Transverse colon (tissue), 4 donors: ENCODE data around the gene GLA. TPM values are rescaled to one million over a fixed set of nuclear protein-coding genes. Genes with fewer than 3 reads are reported as not detected.

Experiments
- DNase-seq: peaks from one replicate; pipeline ENCODE4 v3.0.0-alpha.2; 2019
- H3K27ac ChIP-seq, 4 donors: fragments of 200-600 bp; sonication (generic); 2 replicates each; pipeline ENCODE4 v1.5.1; 2016 to 2018; ENCODE audit warnings: inconsistent platforms in 4 of 4
- H3K27me3 ChIP-seq: fragments of 200-600 bp; sonication (generic); 2 replicates; pipeline ENCODE4 v1.5.1; 2017; ENCODE audit warnings: inconsistent platforms
- H3K36me3 ChIP-seq, 4 donors: fragments of 200-600 bp; sonication (generic); 2 replicates each; pipeline ENCODE4 v1.5.1; 2017 to 2019; ENCODE audit warnings: inconsistent platforms in 4 of 4
- H3K4me1 ChIP-seq, 4 donors: fragments of 200-600 bp; sonication (generic); 2 replicates each; pipeline ENCODE4 v1.5.1; 2017 to 2020; ENCODE audit warnings: inconsistent platforms in 4 of 4
- H3K4me3 ChIP-seq, 4 donors: fragments of 200-600 bp; sonication (generic); 1 replicate in 1 of 4; 2 replicates in 3 of 4; pipeline versions ENCODE4 v1.5.1 to v1.6.1; 2017 to 2019; ENCODE audit warnings: inconsistent platforms in 4 of 4
- H3K9me3 ChIP-seq, 2 donors: fragments of 200-600 bp; sonication (generic); 2 replicates each; pipeline ENCODE4 v1.5.1; 2017 to 2019; ENCODE audit warnings: inconsistent platforms in 2 of 2
- EP300 ChIP-seq: sonication (generic); formaldehyde crosslinking; IDR thresholded peaks from one replicate; pipeline ENCODE4 v1.6.1; 2017; ENCODE audit warnings: antibody characterized with exemption, low read depth
- POLR2A ChIP-seq: fragments of 450-650 bp; IDR thresholded peaks from one replicate; pipeline ENCODE4 v1.6.1; 2016; ENCODE audit warnings: antibody characterized with exemption, mild to moderate bottlenecking, moderate library complexity
- POLR2AphosphoS5 ChIP-seq, 3 donors: sonication (generic); formaldehyde crosslinking; IDR thresholded peaks; one replicate each; pipeline ENCODE4 v1.6.1; 2016; ENCODE audit warnings: antibody characterized with exemption in 3 of 3
- WGBS, 2 donors: methylation state at CpG; one replicate each; pipeline ENCODE4 v1.1.5; 2018; ENCODE audit warnings: low coverage in 1 of 2; 5-methylcytosine and 5-hydroxymethylcytosine counted together
- in situ Hi-C, 4 donors: fragments of 200-750 bp; cut with MboI; loops; one replicate each; pipeline versions ENCODE4 v1.15.0 to v1.15.1; 2017; ENCODE audit warnings: low sequenced_read_pairs in 3 of 4, low pct_ligation_motif_present in 1 of 4, low pct_unique_long_range_greater_than_20kb in 1 of 4
- intact Hi-C: fragments of 100-400 bp; cut with DNase I; formaldehyde crosslinking; loops from one replicate; pipeline ENCODE4 v1.15.1; 2023; ENCODE audit warnings: low total_unique reads
- total RNA-seq, 4 donors: library from RNA; depleted of rRNA; stranded (reverse); fragments of >200 nt; gene quantifications; one replicate each; pipeline ENCODE4 v1.1.0, GENCODE V29; 2016
- TF ChIP-seq, protein P1 (sequence below), 5 experiments: fragments of 200-600 bp in 3 of 5; fragments of 450-650 bp in 2 of 5; sonication (generic) in 3 of 5; IDR thresholded peaks; 1 replicate in 2 of 5; 2 replicates in 3 of 5; pipeline ENCODE4 v1.5.1; 2016 to 2017; ENCODE audit warnings: antibody characterized with exemption in 5 of 5, inconsistent platforms in 3 of 5, mild to moderate bottlenecking in 2 of 5, moderate library complexity in 1 of 5

Gene GLA
- total RNA-seq, 4 donors from 2014 or later = 1.4 to 20.8 (median 13.5) TPM

DNA sequence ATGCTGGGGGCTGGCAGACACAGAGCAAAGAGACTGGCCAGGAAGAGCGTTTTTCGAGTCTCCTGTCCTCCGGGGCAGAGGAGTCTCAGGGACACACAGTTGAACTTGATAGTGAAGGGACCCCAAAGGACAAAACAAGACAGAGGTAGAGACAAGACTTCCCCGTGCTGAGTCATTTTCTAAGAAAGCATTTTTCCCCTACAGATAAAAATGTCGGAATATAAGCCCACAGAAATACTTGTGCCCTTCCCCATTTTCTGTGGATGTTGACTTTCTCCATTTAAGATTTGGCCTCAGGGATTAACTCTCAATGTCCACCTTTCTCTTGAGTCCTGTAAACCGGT lies 21.2 kb downstream of the GLA start:
- intact Hi-C loops (no loop called here), in situ Hi-C loops (no loop called here)
- H3K4me3 ChIP-seq = no peak overlapping the region
- no peaks in the 10 kb centered on the region for H3K9me3 ChIP-seq
- TF ChIP-seq POLR2A (no peak), POLR2AphosphoS5 (IDR thresholded peaks at IDR 0.05) (no peak), EP300 (no peak)
- TF ChIP-seq, protein P1, sequence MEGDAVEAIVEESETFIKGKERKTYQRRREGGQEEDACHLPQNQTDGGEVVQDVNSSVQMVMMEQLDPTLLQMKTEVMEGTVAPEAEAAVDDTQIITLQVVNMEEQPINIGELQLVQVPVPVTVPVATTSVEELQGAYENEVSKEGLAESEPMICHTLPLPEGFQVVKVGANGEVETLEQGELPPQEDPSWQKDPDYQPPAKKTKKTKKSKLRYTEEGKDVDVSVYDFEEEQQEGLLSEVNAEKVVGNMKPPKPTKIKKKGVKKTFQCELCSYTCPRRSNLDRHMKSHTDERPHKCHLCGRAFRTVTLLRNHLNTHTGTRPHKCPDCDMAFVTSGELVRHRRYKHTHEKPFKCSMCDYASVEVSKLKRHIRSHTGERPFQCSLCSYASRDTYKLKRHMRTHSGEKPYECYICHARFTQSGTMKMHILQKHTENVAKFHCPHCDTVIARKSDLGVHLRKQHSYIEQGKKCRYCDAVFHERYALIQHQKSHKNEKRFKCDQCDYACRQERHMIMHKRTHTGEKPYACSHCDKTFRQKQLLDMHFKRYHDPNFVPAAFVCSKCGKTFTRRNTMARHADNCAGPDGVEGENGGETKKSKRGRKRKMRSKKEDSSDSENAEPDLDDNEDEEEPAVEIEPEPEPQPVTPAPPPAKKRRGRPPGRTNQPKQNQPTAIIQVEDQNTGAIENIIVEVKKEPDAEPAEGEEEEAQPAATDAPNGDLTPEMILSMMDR (IDR thresholded peaks at IDR 0.05) = no peak
- no peak for DNase-seq
- 74 to 87% methylated on average over 5 to 6 of the region's 6 CpGs for WGBS, 2 donors
- H3K27me3 ChIP-seq = no peaks in the 10 kb centered on the region
- H3K4me1 ChIP-seq = no peaks in the 10 kb centered on the region
- H3K27ac ChIP-seq = peak overlapping the region in 1 of 4 donors; percentile 41
- H3K36me3 ChIP-seq = no peaks in the 10 kb centered on the region

DNA sequence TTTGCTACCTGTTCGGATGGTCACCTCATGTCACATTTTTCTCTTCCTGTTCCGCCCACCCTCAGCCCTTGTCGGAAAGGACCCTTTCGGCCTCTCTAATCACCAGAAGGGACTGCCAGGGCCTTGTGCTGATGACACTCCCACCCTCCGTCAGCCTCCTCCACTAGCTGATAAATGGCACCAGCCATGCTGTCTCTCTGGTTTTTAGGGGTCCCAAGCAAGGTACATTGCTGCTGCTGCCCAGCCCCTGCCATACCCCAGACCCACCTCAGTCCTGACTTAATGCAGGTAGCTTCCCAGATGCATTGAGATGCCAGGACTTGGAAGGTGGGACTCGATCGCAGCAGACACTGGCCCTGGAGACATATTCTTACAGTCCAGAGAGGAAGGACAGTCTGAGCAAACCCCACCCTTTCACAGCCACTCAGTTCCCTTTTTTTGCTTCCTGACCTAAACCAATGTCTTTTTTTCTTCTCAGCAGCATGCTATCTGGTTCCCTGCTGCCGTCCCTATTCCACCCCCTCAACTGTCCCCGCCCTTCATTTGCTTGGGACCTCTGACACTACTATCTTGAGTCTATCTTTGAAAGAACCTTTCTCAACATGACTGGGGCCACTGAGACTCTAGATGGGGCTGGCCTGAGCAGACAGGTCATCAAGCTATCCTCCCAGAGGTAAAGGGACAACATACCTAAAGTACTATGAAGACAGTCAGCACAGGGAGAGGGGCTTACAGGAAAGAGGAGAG lies 21.8 kb downstream of the GLA start, which contains the start of gene BTK:
BTK (minus strand) TSS at position 397 of the 747 bp plus-strand sequence. CDS start 10,907 bp downstream, outside the sequence.
- DNase-seq = peak; percentile 31
- H3K4me1 ChIP-seq = no peaks in the 10 kb centered on the region
- H3K4me3 ChIP-seq = no peak within 1 kb of the TSS
- intact Hi-C loops (no loop called here), in situ Hi-C loops (no loop called here)
- 73 to 79% methylated on average over 4 to 9 of the region's 9 CpGs for WGBS, 2 donors
- no peaks in the 10 kb centered on the region for H3K27me3 ChIP-seq
- no peaks in the 10 kb centered on the region for H3K36me3 ChIP-seq
- no peak for TF ChIP-seq EP300
- no peak for TF ChIP-seq POLR2A
- TF ChIP-seq, protein P1 (IDR thresholded peaks at IDR 0.05) = no peak
- peak in 1 of 3 donors; percentile 22 for TF ChIP-seq POLR2AphosphoS5 (IDR thresholded peaks at IDR 0.05)
- peak within 1 kb of the TSS in 3 of 4 donors; percentile 18 to 59 (median 35) for H3K27ac ChIP-seq
- no peaks in the 10 kb centered on the region for H3K9me3 ChIP-seq

DNA sequence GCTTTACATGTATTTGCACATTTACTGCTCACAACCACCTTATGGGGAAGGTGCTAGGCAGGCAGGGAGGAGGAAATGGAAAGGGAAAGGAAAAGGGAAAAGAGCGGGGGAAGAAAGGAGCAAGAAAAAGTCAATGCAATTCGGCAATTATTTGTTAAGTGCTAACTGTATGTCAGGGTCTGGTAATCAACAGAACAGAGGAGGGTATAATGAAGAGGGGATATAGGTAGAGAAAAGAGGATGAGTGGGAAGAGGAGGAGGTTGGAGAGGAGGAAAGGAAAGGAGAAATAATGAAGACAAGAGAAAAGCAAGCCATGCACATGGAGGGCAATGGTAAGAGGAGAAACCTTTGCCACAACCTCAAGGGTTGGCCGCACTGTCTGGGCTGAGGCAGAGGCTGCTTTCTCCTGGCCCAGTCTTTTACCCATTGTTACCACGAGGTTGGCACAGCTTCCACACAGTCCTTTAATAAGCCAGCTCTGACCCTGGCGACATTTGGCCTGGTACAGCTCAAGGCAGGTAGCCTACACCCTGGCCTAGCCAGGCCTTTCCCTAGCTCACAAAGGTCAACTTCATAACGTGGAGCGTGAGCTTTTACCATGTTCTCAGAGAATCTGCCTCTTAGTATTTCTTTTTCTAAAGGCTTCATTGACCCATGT lies 22.6 kb downstream of the GLA start:
- intact Hi-C loops (no loop called here), in situ Hi-C loops (no loop called here)
- TF ChIP-seq EP300 = no peak
- TF ChIP-seq POLR2A = no peak
- TF ChIP-seq POLR2AphosphoS5 (IDR thresholded peaks at IDR 0.05) = no peak
- TF ChIP-seq, protein P1 (IDR thresholded peaks at IDR 0.05) = no peak
- WGBS, 2 donors = 67 to 71% methylated on average over 2 to 7 of the region's 7 CpGs
- H3K9me3 ChIP-seq = no peaks in the 10 kb centered on the region
- no peaks in the 10 kb centered on the region for H3K27me3 ChIP-seq
- no peak overlapping the region for H3K4me3 ChIP-seq
- no peak for DNase-seq
- H3K4me1 ChIP-seq = no peaks in the 10 kb centered on the region
- H3K27ac ChIP-seq = peak overlapping the region in 2 of 4 donors; percentile 18 to 59
- no peaks in the 10 kb centered on the region for H3K36me3 ChIP-seq

DNA sequence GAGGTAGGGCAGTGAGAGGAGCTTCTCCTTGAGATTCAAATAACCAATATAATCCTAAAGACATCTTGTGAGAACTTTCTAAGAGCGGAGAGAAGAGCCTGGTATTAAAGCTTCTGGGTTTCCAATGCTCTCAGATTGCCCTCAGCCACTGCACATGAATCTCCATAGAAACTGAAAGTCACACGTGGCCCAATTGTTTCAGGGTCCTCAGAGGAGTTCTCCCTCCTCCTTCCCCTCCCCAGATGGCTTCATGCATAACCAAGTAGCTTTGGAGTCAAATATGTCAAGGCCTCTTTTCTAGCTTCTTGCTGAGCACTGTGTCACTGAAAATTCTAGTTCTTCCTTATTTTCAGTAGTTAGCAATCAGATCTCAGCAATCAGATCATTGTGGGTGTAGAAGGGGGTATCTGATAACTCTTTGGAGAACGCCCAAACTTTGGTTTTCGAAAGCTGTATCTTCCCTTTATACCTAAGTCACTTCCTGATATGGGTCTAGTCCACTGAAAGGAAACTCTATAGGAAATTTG lies 24.0 kb downstream of the GLA start:
- DNase-seq = peak; percentile 26
- in situ Hi-C loops (no loop called here), intact Hi-C loops (no loop called here)
- TF ChIP-seq POLR2AphosphoS5 (IDR thresholded peaks at IDR 0.05) = no peak
- TF ChIP-seq EP300 = no peak
- TF ChIP-seq POLR2A = no peak
- TF ChIP-seq, protein P1 (IDR thresholded peaks at IDR 0.05) = no peak
- Histone ChIP-seq H3K27ac (no peak overlapping the region), H3K27me3 (no peaks in the 10 kb centered on the region), H3K9me3 (no peaks in the 10 kb centered on the region), H3K36me3 (no peaks in the 10 kb centered on the region), H3K4me3 (no peak overlapping the region), H3K4me1 (no peaks in the 10 kb centered on the region)
- WGBS, 2 donors = 60% methylated on average over 4 of the region's 4 CpGs; no CpG with 5 or more reads in 1 of the 2 donors
